ENCODE results near the gene CIPC. TPM values are rescaled to one million over a fixed set of nuclear protein-coding genes. Genes with fewer than 3 reads are reported as not detected.

Gene CIPC
- total and polyA plus RNA-seq, 2 of the 13 experiments (the other 11 are each of a cell fraction or from before 2014, with no cell fraction given) = 7.6 to 13.9 TPM

DNA sequence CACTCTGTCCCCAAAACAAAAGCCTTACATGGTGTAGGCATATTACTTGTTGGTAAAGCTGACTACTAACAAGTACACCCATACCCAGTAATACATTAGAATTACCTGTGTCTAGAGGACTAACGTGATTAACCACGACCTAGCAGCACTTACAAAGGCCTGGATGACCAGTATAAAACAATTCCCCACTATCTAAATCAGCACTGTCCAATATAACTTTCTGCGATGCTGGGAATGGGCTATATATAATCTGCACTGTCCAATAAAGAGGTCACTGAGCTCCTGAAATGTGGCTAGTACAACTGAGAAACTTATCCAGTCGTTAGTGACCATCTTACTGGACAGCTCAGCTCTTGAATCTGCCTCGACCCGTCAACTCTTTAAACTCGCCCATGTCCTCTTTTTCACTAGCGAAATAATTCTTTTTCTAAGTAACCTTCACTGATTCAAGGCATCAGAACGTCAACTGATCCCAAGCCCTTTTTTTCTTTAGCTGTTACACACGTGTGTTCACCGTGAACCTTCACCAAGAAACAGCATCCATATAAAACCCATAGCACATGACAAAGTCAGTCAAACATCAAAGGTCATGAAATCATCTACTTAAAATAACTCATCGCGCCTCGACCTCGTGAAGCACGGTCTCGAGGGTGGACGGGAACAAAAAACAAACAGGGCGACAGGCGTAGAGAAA, 905 bp upstream of the CIPC start:
- 2% methylated on average over 20 of the region's 20 CpGs for WGBS (ENCODE audit: low lambda C conversion rate)
- FAIRE-seq = no peak
- intact Hi-C loops (cut with micrococcal nuclease; ENCODE audit: unreplicated experiment) = loop anchor here (5.0 kb wide), 1 partner anchor 55 kb away; no protein-coding TSS in a partner anchor
- no peak for TF ChIP-seq NFKBIZ (CRISPR knock-in tag; IDR thresholded peaks at IDR 0.05)
- no peak for TF ChIP-seq ZNF263 (CRISPR knock-in tag; IDR thresholded peaks at IDR 0.05)
- no peak for TF ChIP-seq ZBED4 (CRISPR knock-in tag; IDR thresholded peaks at IDR 0.05; ENCODE audit: borderline replicate concordance)
- TF ChIP-seq HIVEP1 (CRISPR knock-in tag; IDR thresholded peaks at IDR 0.05) = no peak
- TF ChIP-seq SMARCE1 (IDR thresholded peaks at IDR 0.05; ENCODE audit: borderline replicate concordance) = no peak
- TF ChIP-seq ZSCAN20 (CRISPR knock-in tag; IDR thresholded peaks at IDR 0.05; ENCODE audit: borderline replicate concordance) = no peak
- TF ChIP-seq KDM1A (CRISPR knock-in tag; IDR thresholded peaks at IDR 0.05) = no peak
- TF ChIP-seq TCF7 (IDR thresholded peaks at IDR 0.05; ENCODE audit: low read depth) = no peak
- no peak for TF ChIP-seq ZFX (CRISPR knock-in tag; IDR thresholded peaks at IDR 0.05; ENCODE audit: low read depth)
- TF ChIP-seq ZNF816 (CRISPR knock-in tag; IDR thresholded peaks at IDR 0.05; ENCODE audit: borderline replicate concordance) = 0 out of 2 replicates have a peak, but pooled peaks have one; percentile 18
- no peak for TF ChIP-seq ZNF24 (IDR thresholded peaks at IDR 0.05)
- no peak for TF ChIP-seq ZNF496 (CRISPR knock-in tag; IDR thresholded peaks at IDR 0.05; ENCODE audit: insufficient replicate concordance)
- TF ChIP-seq FLYWCH1 (CRISPR knock-in tag; IDR thresholded peaks at IDR 0.05) = no peak
- no peak for TF ChIP-seq HOXA7 (CRISPR knock-in tag; IDR thresholded peaks at IDR 0.05)
- no peak for TF ChIP-seq KDM5A (IDR thresholded peaks at IDR 0.05; ENCODE audit: borderline replicate concordance, low read length)
- TF ChIP-seq SMARCC2 (IDR thresholded peaks at IDR 0.05) = no peak
- no peak for TF ChIP-seq HMG20B (CRISPR knock-in tag; conservative IDR thresholded peaks at IDR 0.05)
- no peak for TF ChIP-seq ZBTB38 (CRISPR knock-in tag; IDR thresholded peaks at IDR 0.05)
- TF ChIP-seq FOSL1 (CRISPR knock-in tag; IDR thresholded peaks at IDR 0.05; ENCODE audit: borderline replicate concordance) = no peak
- TF ChIP-seq NBN (conservative IDR thresholded peaks at IDR 0.05) = no peak
- TF ChIP-seq SCMH1 (CRISPR knock-in tag; IDR thresholded peaks at IDR 0.05; ENCODE audit: borderline replicate concordance) = no peak
- TF ChIP-seq ZNF713 (CRISPR knock-in tag; IDR thresholded peaks at IDR 0.05) = no peak
- no peak for TF ChIP-seq TARDBP (CRISPR knock-in tag; IDR thresholded peaks at IDR 0.05)
- no peak for TF ChIP-seq ZMAT5 (CRISPR knock-in tag; IDR thresholded peaks at IDR 0.05; ENCODE audit: borderline replicate concordance, low read depth)

More for the DNA sequence above, 905 bp upstream of the CIPC start:
- CTCF ChIA-PET (ENCODE audit: low intra/inter-chr PET ratio, low total read pairs) = no interaction called here
- in situ Hi-C loops (cut with HindIII; ENCODE audit: extremely low pct_ligation_motif_present, low pct_unique_long_range_greater_than_20kb) = no loop called here
- Histone ChIP-seq H3K9me3 (ENCODE audit: low read length) (no peaks in the 10 kb centered on the region; the same call in 1 of the 2 replicates), H3K4me3 (replicated peaks in 1 of 3; ENCODE audit: insufficient read depth in 1 of 3, low read depth in 2 of 3, low read length in 3 of 3) (peak overlapping the region; percentile 70 to 92 (median 76)), H3K27me3 (ENCODE audit: control insufficient read depth in 1 of 2, insufficient read depth in 2 of 2, low read length in 2 of 2) (no peaks in the 10 kb centered on the region; a peak in 1 of 5 replicates), H3K9ac (ENCODE audit: insufficient read depth, low read depth, low read length) (peak overlapping the region; percentile 82), H4K20me1 (ENCODE audit: insufficient read depth, low read length) (no peaks in the 10 kb centered on the region), H3K79me2 (ENCODE audit: insufficient read depth, low read length) (peaks cover 16% of the 10 kb centered on the region), H3K36me3 (replicated peaks in 1 of 2; ENCODE audit: control insufficient read depth in 1 of 2, insufficient read depth in 2 of 2, low read length in 2 of 2) (no peaks in the 10 kb centered on the region), H3K27ac (ENCODE audit: extremely low read length, insufficient read depth, low read length) (peak overlapping the region; percentile 88), H2AFZ (ENCODE audit: low read length) (peak overlapping the region; percentile 76), H3K4me2 (ENCODE audit: low read depth, low read length) (peak overlapping the region; percentile 93), H3K4me1 (ENCODE audit: insufficient read depth, low read length) (peaks cover 29% of the 10 kb centered on the region)
- TSS peak; percentile 90 for BruUV-seq (replicated peaks)
- ATAC-seq = no peak
- peak; percentile 17 for DNase-seq (ENCODE audit: low spot score)
- POLR2A ChIA-PET = no interaction called here
